Left colon (tissue), 2 donors: ENCODE measurements around the gene TRPM2. TPM values are rescaled to one million over a fixed set of nuclear protein-coding genes. Genes with fewer than 3 reads are reported as not detected.

Experiments
- ATAC-seq: fragments of 200-7000 bp; cut with Tn5 transposase; one replicate; pipeline ENCODE4 v1.9.1; 2020; ENCODE audit warnings: mild to moderate bottlenecking, moderate library complexity
- DNase-seq, 2 donors: peaks; one replicate each; pipeline ENCODE4 v3.0.0-alpha.2; 2020
- intact Hi-C, 2 donors: fragments of 100-400 bp; cut with DNase I in 1 of 2; cut with micrococcal nuclease in 1 of 2; formaldehyde crosslinking; loops; one replicate each; pipeline versions ENCODE4 v1.11.2 to v1.14.0; 2022; cut with DNase I, micrococcal nuclease
- total RNA-seq, 2 donors: library from RNA; stranded (reverse); fragmentation: NEBNext Ultra II Directional; extraction: Animal tissue kit (Norgen Biotek cat#: 25700); gene quantifications; one replicate each; pipeline ENCODE4 v1.2.1, GENCODE V29; 2021
- donor health status: DM: no; HTN: no; CAD: no.
- donor health status: DM: yes; HTN: yes; CAD: no.

TRPM2 gene
- total RNA-seq, 2 donors from 2014 or later = 3.3 to 5.4 TPM

DNA sequence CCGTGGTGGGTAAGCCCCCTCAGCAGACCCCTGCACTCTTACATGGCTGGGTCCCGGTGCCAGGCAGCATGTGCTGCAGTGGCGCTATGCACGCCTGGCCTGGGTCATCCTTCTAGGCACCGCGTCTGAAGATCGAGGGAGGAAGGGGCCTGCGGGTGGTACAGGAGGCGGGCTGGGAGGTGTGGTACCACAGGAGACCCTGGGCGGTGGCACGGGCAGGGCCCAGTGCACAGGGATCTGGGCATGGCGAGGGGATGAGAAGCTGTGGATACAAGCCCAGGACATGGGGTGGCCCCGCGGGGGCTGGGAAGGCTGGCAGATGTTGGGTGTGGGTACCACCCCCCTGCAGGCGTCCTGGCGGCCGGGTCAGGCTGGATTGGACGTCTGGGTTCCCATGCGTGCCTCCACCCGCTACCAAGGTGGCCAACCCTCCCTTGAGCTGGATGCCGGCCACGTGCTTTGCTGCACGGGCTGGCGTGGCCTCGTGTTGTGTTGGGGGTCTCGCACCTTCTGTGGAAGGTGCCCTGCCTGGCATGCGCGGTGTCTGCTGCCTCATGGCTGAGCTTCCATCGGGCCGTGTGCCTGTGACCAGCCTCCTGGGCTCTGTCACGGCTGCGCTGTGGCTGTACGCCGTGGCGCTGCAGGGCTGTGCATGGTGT is 33.9 kb upstream of the TRPM2 start:
- no peak for ATAC-seq
- intact Hi-C loops = no loop called here

DNA sequence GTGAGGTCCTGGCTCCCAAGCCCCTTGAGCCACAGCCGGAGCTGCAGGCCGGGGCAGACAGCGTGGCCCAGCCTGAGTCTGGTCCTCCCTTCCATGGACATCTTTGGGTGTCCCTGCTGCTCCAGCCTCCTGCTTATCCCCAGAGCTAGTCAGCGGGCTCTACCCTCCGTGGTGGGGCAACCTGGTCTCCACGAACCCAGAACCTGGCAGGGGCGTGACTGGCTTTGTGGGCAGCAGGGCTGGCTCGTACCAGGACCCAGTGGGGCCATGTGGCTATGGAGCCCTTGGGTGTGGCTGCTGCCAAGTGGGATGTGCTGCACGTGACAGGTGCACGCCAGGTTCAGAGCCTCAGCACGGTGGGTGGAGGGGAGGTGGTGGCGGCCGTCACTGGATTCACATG is 32.6 kb upstream of the TRPM2 start:
- intact Hi-C loops = no loop called here
- ATAC-seq = no peak
- DNase-seq = no peak

More for the DNA sequence above, 33.9 kb upstream of the TRPM2 start:
- DNase-seq = no peak

DNA sequence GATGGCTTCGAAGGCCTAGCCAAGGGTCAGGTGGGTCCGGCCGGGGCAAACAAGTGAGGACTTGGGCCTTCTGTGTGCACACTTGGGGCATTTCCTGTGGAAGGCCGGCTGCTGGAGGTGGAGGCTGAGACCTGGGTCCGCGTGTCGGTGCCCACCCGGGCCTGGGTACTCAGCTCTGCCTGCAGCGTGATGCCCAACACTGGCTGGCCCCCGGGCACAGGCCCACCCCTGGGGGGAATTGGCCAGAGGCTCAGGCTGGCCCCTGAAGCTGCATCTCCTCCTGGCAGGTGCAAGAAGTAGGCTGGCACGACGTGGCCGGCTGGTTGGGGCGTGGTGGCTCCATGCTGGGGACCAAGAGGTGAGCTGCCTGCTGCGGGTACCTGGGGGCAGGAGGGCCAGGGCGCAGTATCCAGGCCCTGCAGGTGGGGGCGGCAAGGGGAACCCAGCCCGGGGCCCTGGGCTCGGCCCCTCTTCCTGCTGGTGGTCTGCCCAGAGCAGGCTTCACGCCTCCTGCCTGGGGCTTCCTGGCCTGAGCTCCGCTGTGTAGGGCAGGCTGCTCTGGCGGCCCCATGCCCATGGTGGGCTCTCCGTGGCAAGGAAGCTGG is 31.5 kb upstream of the TRPM2 start:
- intact Hi-C loops = no loop called here
- no peak for DNase-seq
- ATAC-seq = no peak

DNA sequence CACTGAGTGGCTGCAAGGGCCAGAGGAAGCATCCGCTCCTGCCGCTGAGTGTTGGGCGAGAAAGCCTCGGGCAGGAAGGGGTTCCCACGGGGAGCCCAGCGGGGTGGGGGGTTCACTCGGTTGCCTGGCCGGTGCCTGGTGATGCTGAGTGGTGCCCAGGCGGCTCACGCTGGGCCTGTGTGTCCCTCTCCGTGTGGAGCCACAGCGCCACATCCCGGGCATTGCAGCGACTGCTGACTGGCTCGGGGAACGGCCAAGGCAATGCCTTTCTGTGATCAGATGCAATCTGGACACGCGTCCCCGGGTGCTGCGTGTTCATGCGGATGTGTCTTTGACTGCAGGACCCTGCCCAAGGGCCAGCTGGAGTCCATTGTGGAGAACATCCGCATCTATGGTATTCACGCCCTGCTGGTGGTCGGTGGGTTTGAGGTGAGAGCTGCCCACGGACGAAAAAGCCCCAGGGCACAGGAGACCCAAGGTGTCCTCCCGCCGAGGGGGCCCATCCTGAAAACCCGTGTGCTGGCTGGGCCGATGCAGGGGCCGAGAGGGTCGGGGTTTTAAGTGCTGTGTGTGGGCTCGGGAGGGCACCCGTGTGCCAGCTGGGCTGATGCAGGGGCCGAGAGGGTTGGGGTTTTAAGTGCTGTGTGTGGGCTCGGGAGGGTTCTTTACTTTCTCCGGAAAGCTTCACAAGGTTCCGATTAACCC is 30.6 kb upstream of the TRPM2 start:
- ATAC-seq = no peak
- intact Hi-C loops = no loop called here
- no peak for DNase-seq

DNA sequence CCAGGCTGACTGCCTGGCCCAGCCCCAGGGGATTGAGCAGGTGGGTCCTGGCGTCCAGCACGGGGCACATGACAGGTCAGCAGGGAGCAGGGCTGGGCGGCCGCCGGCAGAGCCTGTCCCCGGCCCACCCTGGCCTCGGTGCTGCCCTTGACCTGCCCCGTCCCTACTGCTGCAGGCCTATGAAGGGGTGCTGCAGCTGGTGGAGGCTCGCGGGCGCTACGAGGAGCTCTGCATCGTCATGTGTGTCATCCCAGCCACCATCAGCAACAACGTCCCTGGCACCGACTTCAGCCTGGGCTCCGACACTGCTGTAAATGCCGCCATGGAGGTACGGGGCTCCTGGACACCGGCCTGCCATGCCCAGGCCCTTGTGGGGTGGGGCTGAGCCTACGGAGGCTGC is 29.8 kb upstream of the TRPM2 start:
- intact Hi-C loops = no loop called here
- ATAC-seq (no peak), DNase-seq (no peak)

DNA sequence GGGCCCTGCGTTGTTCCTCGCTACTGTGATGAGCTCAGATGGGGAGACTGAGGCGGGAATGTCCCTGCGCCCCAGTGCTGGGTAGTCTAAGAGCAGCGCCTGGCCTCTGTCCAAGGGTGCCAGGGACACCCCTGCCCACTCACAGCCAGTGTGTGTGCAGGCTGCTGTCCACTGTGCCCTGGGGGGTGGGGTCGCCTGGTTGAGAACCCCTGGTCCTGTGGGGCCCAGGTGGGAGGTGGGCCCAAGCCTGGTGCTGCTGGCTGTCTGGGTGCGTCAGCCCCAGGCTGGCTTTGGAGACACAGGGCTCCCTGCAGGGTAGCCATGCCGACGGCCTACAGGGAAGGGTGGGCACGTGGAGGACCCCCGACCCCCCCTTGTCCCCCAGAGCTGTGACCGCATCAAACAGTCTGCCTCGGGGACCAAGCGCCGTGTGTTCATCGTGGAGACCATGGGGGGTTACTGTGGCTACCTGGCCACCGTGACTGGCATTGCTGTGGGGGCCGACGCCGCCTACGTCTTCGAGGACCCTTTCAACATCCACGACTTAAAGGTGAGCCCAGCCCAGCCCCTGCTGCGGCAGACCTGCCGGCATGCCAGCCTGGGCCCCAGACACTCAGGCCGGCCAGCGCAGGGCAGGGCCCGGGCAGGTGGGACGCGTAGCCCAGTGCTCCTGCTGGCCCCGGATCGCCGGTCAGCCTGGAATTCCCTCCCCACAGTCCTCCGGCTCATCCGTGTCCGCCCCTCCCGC is 29.1 kb upstream of the TRPM2 start:
- ATAC-seq = no peak
- no peak for DNase-seq
- intact Hi-C loops = no loop called here

DNA sequence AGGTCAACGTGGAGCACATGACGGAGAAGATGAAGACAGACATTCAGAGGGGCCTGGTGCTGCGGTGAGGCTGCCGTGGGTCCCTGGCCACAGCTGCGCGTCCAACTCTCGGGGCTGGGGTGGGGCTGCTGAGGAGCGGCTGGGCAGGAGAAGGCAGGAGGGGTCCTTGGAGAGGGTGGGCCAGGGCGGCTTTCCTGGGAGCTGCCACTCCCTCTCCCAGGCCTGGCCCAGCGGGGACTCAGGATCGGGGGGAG is 28.6 kb upstream of the TRPM2 start:
- DNase-seq = no peak
- intact Hi-C loops = no loop called here
- no peak for ATAC-seq

DNA sequence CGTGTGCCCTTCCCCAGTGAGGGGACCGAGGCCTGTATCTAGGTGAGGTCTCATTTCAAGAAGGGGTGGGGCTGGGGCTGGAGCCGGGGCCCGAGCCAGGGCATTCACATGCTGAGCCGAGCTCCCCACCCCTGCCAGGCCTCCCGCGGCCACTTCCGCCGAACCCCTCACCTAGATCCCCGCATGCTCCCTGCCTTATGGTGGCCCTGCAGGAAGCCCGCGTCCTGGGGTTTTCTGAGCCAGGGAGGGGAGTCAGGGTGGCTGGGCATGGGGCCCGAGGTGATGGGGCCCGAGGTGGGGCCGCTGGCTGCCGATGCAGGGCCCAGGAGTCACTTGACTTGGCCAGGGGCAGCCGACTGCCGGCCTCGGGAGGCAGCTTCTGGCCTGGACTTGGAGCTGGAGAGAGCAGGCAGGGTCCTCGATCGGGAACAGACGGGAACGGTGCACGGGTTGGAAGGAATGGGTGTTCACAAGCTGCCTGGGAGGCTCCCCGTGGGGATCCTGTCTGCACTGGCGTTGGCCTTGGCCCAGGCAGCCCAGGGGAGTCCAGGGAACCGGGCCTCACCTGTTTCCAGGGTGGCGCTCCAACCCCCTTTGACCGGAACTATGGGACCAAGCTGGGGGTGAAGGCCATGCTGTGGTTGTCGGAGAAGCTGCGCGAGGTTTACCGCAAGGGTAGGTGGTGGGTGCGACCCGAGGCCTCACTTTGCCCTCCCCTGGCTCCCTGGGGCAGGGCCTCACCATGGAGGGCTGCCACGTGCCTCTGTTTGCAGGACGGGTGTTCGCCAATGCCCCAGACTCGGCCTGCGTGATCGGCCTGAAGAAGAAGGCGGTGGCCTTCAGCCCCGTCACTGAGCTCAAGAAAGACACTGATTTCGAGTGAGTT is 27.8 kb upstream of the TRPM2 start:
- intact Hi-C loops = no loop called here
- no peak for ATAC-seq
- DNase-seq = no peak

DNA sequence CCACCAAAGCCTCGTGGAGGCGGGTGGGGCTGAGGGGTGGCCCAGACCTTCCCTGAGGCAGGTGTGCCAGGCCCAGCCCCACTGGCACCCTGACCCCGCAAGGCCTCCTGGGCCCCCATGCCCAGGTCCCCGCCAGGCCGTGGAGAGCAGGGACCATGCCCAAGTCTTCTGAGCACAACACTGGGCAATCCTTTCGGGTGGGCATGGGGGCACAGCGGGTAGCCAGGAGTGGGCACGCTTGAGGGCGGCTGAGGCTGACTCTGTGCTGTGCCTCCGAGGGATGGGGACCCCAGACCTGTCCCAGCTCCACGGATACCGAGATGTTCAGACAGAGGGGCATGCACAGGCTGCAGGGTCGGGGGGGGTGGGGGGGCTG is 27.2 kb upstream of the TRPM2 start:
- intact Hi-C loops = no loop called here
- DNase-seq (no peak), ATAC-seq (no peak)

DNA sequence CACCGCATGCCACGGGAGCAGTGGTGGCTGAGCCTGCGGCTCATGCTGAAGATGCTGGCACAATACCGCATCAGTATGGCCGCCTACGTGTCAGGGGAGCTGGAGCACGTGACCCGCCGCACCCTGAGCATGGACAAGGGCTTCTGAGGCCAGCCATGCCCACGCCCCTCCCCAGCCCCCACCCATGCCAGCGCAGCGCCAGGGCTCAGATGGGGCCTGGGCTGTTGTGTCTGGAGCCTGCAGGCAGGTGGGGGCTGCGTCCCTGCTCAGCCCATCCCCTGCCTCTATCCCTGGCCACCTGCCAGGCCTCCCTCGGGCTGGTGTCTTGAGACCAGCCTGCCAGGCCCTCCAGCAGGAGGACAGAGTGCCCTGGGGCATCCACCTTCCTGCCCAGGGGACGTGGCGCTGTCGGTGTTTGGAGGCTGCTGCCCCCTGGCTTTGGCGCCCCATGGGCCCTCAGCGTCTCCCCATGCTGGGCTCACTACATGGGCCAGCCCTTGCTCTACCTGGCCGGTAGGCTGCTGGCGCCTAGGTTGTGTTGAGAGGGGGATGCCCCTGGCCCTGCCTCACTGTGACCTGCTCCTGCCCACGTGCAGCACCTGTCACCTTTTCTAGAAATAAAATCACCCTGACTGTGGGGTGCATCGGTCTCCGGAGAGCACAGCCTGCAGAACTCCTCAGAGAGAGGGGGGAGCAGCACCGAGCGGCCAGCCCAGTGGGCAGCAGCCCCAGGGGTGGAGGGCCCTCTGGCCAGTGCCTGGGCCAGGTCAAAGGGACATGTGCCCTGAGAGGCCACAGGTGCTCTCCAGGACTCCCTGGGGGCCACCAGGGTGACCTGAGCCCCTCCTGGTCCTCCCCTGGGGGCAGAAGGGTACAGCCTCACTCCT is 26.5 kb upstream of the TRPM2 start:
- DNase-seq = no peak
- intact Hi-C loops = no loop called here
- ATAC-seq = no peak

DNA sequence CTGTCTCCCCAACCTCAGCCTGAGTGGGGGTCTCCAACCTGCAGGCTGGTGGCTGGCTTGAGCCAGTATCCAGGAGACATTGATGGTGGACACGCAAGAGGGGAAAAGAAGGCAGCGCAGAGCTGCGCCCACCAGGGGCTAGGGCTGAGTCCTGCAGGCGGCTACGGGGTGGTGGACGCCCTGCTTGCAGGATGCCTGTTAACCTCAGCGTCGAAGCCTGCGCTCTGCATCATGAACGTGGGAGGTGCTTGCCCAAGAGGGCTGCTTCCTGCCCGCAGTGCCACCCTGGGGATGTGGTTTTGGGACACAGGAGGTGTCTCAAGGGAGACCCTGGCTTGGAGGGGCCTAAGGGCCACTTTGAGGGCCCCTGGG is 25.8 kb upstream of the TRPM2 start:
- DNase-seq = no peak
- intact Hi-C loops = no loop called here
- peak; percentile 0 for ATAC-seq

DNA sequence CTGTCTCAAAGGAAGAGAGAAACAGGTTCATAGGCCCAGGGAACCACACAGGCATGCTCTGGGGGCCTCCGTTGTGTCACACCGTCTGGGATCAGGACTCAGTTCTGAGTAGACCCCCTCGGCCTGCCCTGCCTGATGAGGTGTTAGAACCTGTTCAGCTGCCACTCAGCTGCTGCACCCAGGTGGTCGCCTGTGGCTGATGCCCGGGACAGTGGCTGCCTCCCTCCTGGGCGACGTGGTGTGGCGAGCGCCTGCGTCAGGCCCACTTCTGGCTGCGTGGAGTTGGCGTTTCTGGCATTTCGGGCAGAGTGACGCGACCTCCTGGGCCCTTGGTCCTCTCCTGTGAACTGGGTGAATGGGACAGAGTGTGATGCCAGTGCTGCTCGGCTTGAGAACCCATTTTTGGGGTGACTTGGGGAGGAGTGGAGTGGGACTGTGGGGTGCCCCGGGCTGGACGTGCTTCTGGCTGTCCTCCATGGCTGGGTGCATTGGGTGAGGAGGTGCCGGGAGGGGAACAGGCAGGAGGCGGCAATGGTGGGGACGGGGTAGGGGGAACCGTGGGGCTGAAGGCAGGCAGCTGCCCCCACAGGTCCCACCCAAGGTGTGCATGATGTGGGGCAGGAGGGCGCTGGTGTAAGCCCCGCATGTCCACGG is 25.1 kb upstream of the TRPM2 start:
- intact Hi-C loops = no loop called here
- no peak for DNase-seq
- peak; percentile 11 for ATAC-seq

DNA sequence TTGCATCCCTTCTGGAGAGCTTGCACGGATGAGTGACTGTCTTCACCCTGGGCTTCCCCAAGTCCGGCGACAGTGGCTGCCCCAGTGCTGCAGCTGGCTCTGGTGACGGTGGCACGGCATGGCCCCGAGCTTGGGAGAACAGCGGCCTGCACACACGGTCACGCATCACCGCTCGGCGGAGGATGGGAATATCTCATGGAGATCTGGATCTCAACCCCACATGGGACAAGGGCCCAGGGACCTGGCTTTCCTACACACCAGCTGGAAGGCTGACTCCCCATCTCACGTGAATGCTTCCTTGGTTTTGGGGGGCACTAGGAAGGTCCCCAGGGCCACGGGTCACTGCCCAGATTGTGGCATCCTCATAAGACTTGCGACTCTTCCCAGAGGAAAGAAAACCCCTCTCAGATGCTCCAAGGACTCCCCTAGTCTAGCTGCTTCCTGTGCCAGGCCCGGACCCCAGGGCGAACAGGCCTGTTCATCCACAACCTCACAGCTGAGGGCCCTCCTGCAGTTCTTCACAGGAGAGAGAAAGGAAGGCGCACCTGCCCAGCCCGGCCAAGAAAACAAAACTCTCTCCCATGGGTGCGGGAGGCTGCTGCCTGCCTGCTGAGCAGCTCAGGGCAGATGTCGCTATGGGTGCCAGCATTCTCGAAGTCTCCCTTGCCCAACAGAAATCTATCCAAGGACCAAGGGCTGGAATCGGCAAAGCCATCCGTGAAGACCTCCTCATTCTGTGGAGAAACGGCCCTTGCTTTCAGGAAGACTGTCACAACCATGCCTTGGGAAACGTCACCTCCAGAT is 24.1 kb upstream of the TRPM2 start:
- intact Hi-C loops = no loop called here
- ATAC-seq (peak; percentile 4), DNase-seq (no peak)

DNA sequence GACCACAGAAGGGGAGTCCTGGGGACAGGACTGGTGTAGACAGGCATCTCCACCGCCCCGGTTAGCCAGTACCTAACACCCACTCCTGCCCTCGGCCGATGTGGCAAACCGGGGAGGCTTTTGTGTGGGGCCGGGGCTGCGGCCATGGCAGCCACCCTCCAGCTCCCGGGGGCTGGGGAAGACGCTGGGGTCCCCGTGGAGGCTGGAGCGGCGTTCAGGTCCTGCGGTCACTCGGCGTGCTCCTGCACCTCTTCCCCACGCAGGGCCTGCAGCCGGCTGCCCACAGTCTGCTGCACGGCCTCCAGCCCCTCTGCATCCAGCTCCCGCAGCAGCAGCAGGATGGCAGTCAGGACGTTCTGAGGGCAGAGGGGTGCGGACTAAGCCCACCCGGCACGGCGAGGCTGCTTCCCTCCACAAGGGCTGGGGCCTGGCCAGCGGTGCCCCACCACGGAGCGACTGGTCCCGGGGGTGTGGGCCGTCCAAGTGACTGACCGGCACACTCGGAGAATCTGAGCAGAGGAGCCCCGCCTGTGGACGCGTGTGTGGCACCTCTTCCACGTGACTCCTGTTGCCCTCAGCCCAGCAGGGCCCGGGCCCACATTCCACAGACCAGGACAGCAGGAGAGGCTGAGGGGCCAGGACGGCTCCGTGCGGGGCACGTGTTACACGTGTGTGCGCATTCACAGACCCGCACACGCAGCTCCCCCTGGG is 23.3 kb upstream of the TRPM2 start:
- ATAC-seq (peak; percentile 3), DNase-seq (no peak)
- intact Hi-C loops = no loop called here

DNA sequence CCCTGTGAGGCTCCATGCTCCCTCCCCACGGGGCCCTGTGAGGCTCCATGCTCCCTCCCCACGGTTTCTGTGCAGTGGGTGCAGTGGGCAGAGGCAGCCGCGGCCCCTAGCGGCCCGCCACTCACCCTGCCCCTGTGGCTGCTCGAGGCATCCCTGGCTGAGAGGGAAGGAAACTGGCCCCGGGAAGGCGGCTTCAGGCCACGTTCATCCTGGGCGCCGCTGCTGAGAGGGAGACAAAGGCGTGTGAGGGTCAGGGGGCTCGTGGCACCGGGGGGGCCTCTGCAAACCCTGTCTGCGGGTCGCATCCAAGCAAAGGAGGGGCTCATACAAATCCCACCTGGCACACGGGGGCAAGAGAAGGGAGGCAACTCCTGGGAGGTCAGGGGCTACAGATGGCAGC is 22.7 kb upstream of the TRPM2 start:
- DNase-seq = no peak
- intact Hi-C loops = no loop called here
- no peak for ATAC-seq

DNA sequence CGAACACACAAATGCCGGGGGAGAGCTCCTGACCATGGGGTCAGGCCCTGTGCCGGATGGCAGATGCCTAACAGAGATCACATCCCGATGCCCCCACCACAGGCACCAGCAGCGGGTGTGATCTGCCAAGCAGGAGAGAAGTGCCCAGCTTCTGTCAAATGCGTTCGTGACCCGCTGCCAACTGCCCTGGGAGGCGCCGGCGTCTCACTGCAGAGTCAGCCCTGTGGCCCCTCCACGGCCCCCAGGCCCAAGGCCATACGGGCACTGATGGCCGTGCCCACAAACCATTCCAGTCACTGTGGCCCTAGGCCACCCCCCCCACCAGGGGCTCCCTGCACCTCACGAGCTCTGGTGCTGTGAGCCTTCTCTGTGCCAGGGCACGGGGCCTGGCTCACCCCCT is 22.2 kb upstream of the TRPM2 start:
- no peak for ATAC-seq
- no peak for DNase-seq
- intact Hi-C loops = no loop called here
